D341Med (cell line): ENCODE results near the gene PDS5B.
"Not testable (repeated sequence)": the region's sequence is repeated elsewhere in the genome, so short reads cannot be mapped to it uniquely, and the experiment has no call there.

Experiments
- DNase-seq: peaks from one replicate; pipeline ENCODE4 v3.0.0; 2012; ENCODE audit warnings: low spot score

PDS5B gene

GRCh38 chr13:32659736-32660135, 73.5 kb downstream of the PDS5B start:
- no peak for DNase-seq

GRCh38 chr13:32660227-32660626, 74.0 kb downstream of the PDS5B start:
- peak; percentile 19 for DNase-seq

GRCh38 chr13:32661685-32662084, 75.4 kb downstream of the PDS5B start:
- no peak for DNase-seq

GRCh38 chr13:32663660-32664059, 77.4 kb downstream of the PDS5B start:
- no peak for DNase-seq

- no peak for DNase-seq
Observed at GRCh38 chr13:32666990-32667571, 80.8 kb downstream of the PDS5B start.

GRCh38 chr13:32669030-32669646, 82.9 kb downstream of the PDS5B start:
- peak; percentile 44 for DNase-seq

GRCh38 chr13:32674503-32674902, 88.3 kb downstream of the PDS5B start:
- DNase-seq: no peak

- DNase-seq: no peak
Observed at GRCh38 chr13:32676242-32676641, 90.0 kb downstream of the PDS5B start.

- no peak for DNase-seq
Observed at GRCh38 chr13:32682130-32682529, 95.9 kb downstream of the PDS5B start.

- DNase-seq: no peak
Observed at GRCh38 chr13:32682740-32683139, 96.5 kb downstream of the PDS5B start.

- no peak for DNase-seq
Observed at GRCh38 chr13:32687275-32687674, 101.0 kb downstream of the PDS5B start.

- DNase-seq: no peak
Observed at GRCh38 chr13:32695602-32696250, 109.5 kb downstream of the PDS5B start.

GRCh38 chr13:32707471-32707870, 121.2 kb downstream of the PDS5B start:
- no peak for DNase-seq

- DNase-seq: no peak
Observed at GRCh38 chr13:32713397-32713796, 127.1 kb downstream of the PDS5B start.

- DNase-seq: not testable (repeated sequence)
Observed at GRCh38 chr13:32716201-32716600, 129.9 kb downstream of the PDS5B start.

GRCh38 chr13:32720026-32720425, 133.8 kb downstream of the PDS5B start:
- DNase-seq: no peak

- DNase-seq: not testable (repeated sequence)
Observed at GRCh38 chr13:32721131-32722034, 135.1 kb downstream of the PDS5B start.

GRCh38 chr13:32722340-32722739, 136.1 kb downstream of the PDS5B start:
- DNase-seq: no peak

- DNase-seq: no peak
Observed at GRCh38 chr13:32723987-32724386, 137.7 kb downstream of the PDS5B start.

- DNase-seq: no peak
Observed at GRCh38 chr13:32726374-32727037, 140.3 kb downstream of the PDS5B start.

- DNase-seq: no peak
Observed at GRCh38 chr13:32728327-32728726, 142.1 kb downstream of the PDS5B start.

GRCh38 chr13:32729097-32729496, 142.8 kb downstream of the PDS5B start:
- DNase-seq: not testable (repeated sequence)
